Liver (tissue), 9 donors: Measurements from ENCODE around the gene ATIC. TPM values are rescaled to one million over a fixed set of nuclear protein-coding genes. Genes with fewer than 3 reads are reported as not detected.

Experiments
- DNase-seq: peaks from one replicate; pipeline ENCODE4 v3.0.0-alpha.2; 2017; ENCODE audit warnings: low spot score
- H3K27ac ChIP-seq, 2 donors: one replicate each; pipeline ENCODE4 v1.7.0; 2013; ENCODE audit warnings: inconsistent platforms in 2 of 2, low read length in 2 of 2, control low read depth in 1 of 2, low read depth in 1 of 2, mild to moderate bottlenecking in 1 of 2
- H3K27me3 ChIP-seq, 4 donors: one replicate each; pipeline versions ENCODE4 v1.6.1 to v1.7.0; 2013; ENCODE audit warnings: low read length in 3 of 4, inconsistent platforms in 1 of 4, mild to moderate bottlenecking in 1 of 4, moderate library complexity in 1 of 4; ENCODE audit not compliant: control insufficient read depth in 4 of 4, insufficient read depth in 4 of 4
- H3K36me3 ChIP-seq, 4 donors: one replicate each; pipeline versions ENCODE4 v1.6.1 to v1.7.0; 2013; ENCODE audit warnings: low read length in 3 of 4, mild to moderate bottlenecking in 3 of 4, low read depth in 1 of 4, moderate library complexity in 1 of 4; ENCODE audit not compliant: control insufficient read depth in 4 of 4, insufficient read depth in 3 of 4
- H3K4me1 ChIP-seq, 4 donors: one replicate each; pipeline versions ENCODE4 v1.6.1 to v1.7.0; 2013; ENCODE audit warnings: low read length in 3 of 4, mild to moderate bottlenecking in 3 of 4, moderate library complexity in 1 of 4; ENCODE audit not compliant: control insufficient read depth in 4 of 4, insufficient read depth in 4 of 4
- H3K4me3 ChIP-seq, 3 donors: one replicate each; pipeline versions ENCODE4 v1.6.1 to v1.7.0; 2013; ENCODE audit warnings: low read length in 3 of 3, control low read depth in 1 of 3, low read depth in 1 of 3, mild to moderate bottlenecking in 1 of 3
- H3K9ac ChIP-seq, 2 donors: one replicate each; pipeline ENCODE4 v1.7.0; 2013; ENCODE audit warnings: low read length in 2 of 2, mild to moderate bottlenecking in 2 of 2, moderate library complexity in 2 of 2, control low read depth in 1 of 2, low read depth in 1 of 2
- H3K9me3 ChIP-seq, 4 donors: one replicate each; pipeline versions ENCODE4 v1.6.1 to v1.7.0; 2013; ENCODE audit warnings: low read length in 3 of 4; ENCODE audit not compliant: control insufficient read depth in 4 of 4
- ATF3 ChIP-seq: IDR thresholded peaks from 2 replicates; pipeline ENCODE4 v1.6.1; 2016; ENCODE audit warnings: antibody characterized with exemption
- CTCF ChIP-seq: fragments of 150-350 bp; IDR thresholded peaks from 2 replicates; pipeline ENCODE4 v1.5.1; 2017; ENCODE audit warnings: improper control_type of control experiment, low read depth, low read length; ENCODE audit not compliant: missing input control
- EGR1 ChIP-seq, 2 donors: IDR thresholded peaks; 2 replicates each; pipeline ENCODE4 v1.6.1; 2016 to 2018; ENCODE audit warnings: antibody characterized with exemption in 2 of 2, low read depth in 2 of 2
- FOXA1 ChIP-seq: IDR thresholded peaks from 2 replicates; pipeline ENCODE4 v1.6.1; 2016; ENCODE audit warnings: antibody characterized with exemption
- FOXA2 ChIP-seq: IDR thresholded peaks from 2 replicates; pipeline ENCODE4 v1.6.1; 2016; ENCODE audit warnings: antibody characterized with exemption
- GABPA ChIP-seq, 2 donors: IDR thresholded peaks in 1 of 2; conservative IDR thresholded peaks in 1 of 2; 2 replicates each; pipeline ENCODE4 v1.6.1; 2016; ENCODE audit warnings: antibody characterized with exemption in 2 of 2, mild to moderate bottlenecking in 1 of 2, moderate library complexity in 1 of 2
- HNF4A ChIP-seq, 2 donors: conservative IDR thresholded peaks; 2 replicates each; pipeline ENCODE4 v1.6.1; 2016; ENCODE audit warnings: antibody characterized with exemption in 2 of 2, mild to moderate bottlenecking in 2 of 2
- HNF4G ChIP-seq: IDR thresholded peaks from 2 replicates; pipeline ENCODE4 v1.6.1; 2016; ENCODE audit warnings: antibody characterized with exemption
- JUND ChIP-seq, 2 donors: IDR thresholded peaks; 2 replicates each; pipeline ENCODE4 v1.6.1; 2016; ENCODE audit warnings: antibody characterized with exemption in 2 of 2
- NR2F2 ChIP-seq: IDR thresholded peaks from 2 replicates; pipeline ENCODE4 v1.6.1; 2016; ENCODE audit warnings: antibody characterized with exemption
- RXRA ChIP-seq, 2 donors: IDR thresholded peaks; 2 replicates each; pipeline ENCODE4 v1.6.1; 2017 to 2018; ENCODE audit warnings: antibody characterized with exemption in 2 of 2, mild to moderate bottlenecking in 1 of 2
- SP1 ChIP-seq: IDR thresholded peaks from 2 replicates; pipeline ENCODE4 v1.6.1; 2018; ENCODE audit warnings: antibody characterized with exemption, mild to moderate bottlenecking
- YY1 ChIP-seq: IDR thresholded peaks from 2 replicates; pipeline ENCODE4 v1.6.1; 2016; ENCODE audit warnings: antibody characterized with exemption, mild to moderate bottlenecking
- WGBS: extraction: QIAGEN DNeasy Blood & Tissue Kit; methylation state at CpG from one replicate; pipeline ENCODE4 v1.1.7; 2013; 5-methylcytosine and 5-hydroxymethylcytosine counted together
- polyA plus RNA-seq, 2 donors: library from polyadenylated mRNA; stranded (reverse) in 1 of 2; unstranded in 1 of 2; fragments of 200-250 nt in 1 of 2; fragments of >200 nt in 1 of 2; fragmentation: Nextera tagmentation in 1 of 2; extraction: Ambion mirVana in 1 of 2; gene quantifications; one replicate each; pipeline versions ENCODE4 v1.2.1 to v1.2.3, GENCODE V29; 2013 to 2015
- total RNA-seq, 2 donors: library from RNA; depleted of rRNA; stranded (reverse); fragments of >200 nt; gene quantifications; one replicate each; pipeline ENCODE4 v1.2.3, GENCODE V29; 2014
- TF ChIP-seq, protein P1 (sequence below): IDR thresholded peaks from 2 replicates; pipeline ENCODE4 v1.6.1; 2016; ENCODE audit warnings: antibody characterized with exemption
- TF ChIP-seq, protein P2 (sequence below): IDR thresholded peaks from 2 replicates; pipeline ENCODE4 v1.6.1; 2016; ENCODE audit warnings: antibody characterized with exemption, mild to moderate bottlenecking
- donor health status: healthy.
- donor health status: healthy.
- donor health status: healthy.
- donor health status: healthy.
- donor health status: healthy.

ATIC gene
- total and polyA plus RNA-seq, 4 donors, result 22.9 to 50.0 (median 36.0) TPM

DNA sequence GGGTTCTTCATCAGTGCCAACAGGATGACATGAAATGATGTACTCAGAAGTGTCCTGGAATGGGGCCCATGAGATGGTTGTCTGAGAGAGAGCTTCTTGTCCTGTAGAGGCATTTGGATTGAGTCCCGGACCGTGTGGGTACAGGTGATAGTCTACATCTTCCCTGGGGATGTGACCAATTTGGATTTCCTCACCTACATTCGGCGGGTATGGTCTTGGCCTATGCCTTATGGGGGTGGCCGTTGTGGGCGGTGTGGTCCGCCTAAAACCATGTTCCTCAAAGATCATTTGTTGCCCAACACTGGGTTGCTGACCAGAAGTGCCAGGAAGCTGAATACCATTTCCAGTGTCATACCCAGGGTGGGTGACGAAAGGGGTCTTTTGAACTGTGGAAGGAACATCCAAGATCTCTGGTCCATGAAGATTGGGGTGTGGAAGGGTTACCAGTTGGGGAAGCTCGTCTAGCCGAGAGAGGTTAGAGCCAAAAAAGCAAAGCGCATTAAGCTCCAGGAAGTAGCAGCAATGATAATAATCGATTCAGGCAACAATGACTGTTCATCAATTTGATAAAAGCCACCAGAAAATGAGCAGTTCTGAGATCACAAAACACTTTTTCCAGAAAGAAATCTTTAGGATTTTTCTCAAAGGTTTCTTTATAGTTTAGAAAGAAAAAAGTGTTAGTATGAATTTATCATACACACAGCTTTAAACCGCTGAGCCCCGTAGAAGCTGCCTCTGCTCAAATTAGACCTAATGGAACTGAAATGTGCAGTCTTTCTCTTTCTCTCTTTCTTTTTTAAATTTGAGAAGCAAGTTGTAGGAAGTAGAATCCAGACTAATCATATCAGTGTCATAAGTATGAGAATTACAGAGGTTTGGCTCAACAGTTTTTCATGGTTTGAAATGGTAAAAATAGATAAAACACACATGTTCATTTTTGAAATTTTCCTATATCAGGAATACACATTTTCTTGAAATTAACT lies 60.3 kb downstream of the ATIC start:
- no peaks in the 10 kb centered on the region for H3K27me3 ChIP-seq
- no peaks in the 10 kb centered on the region for H3K9me3 ChIP-seq
- TF ChIP-seq ATF3, result no peak
- no peak for TF ChIP-seq JUND (IDR thresholded peaks at IDR 0.05)
- no peak for TF ChIP-seq YY1
- WGBS, result 88% methylated on average over 14 of the region's 14 CpGs
- H3K36me3 ChIP-seq, result peaks cover 7 to 89% (median 83%) of the 10 kb centered on the region in 4 donors
- H3K4me1 ChIP-seq, result no peaks in the 10 kb centered on the region
- H3K9ac ChIP-seq, result no peak overlapping the region
- DNase-seq, result no peak
- no peak overlapping the region for H3K27ac ChIP-seq
- no peak overlapping the region for H3K4me3 ChIP-seq

- H3K9ac ChIP-seq, result no peak overlapping the region
- DNase-seq, result no peak
- no peaks in the 10 kb centered on the region for H3K27me3 ChIP-seq
- H3K9me3 ChIP-seq, result no peaks in the 10 kb centered on the region
- H3K4me1 ChIP-seq, result no peaks in the 10 kb centered on the region
- no peak overlapping the region for H3K4me3 ChIP-seq
- H3K27ac ChIP-seq, result no peak overlapping the region
- TF ChIP-seq FOXA1 (no peak), HNF4A (conservative IDR thresholded peaks at IDR 0.05) (no peak), HNF4G (no peak), RXRA (IDR thresholded peaks at IDR 0.05) (no peak), SP1 (no peak), YY1 (no peak)
- 91% methylated on average over 9 of the region's 9 CpGs for WGBS
- peaks cover 7 to 87% (median 81%) of the 10 kb centered on the region in 4 donors for H3K36me3 ChIP-seq
Observed at GRCh38 chr2:215372968-215373649, 61.2 kb downstream of the ATIC start.

DNA sequence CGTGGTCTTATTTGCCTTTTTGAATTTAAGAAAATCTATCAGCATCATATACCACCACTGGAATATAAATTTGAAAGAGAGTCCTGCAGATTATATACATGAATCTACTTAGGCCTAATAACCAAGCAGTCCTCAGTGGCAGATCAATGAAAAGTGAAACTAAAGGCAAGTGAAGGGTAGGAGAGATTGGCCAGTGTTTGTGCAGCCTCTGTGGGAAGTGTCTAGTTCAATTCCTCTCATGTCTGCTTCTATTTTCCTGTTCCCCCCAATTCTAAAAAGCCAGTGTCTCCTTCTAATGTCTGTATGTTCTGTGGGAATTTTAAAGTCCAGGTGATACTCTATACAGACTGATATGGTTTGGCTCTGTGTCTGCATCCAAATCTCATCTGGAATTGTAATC lies 62.1 kb downstream of the ATIC start:
- no peaks in the 10 kb centered on the region for H3K4me1 ChIP-seq
- no peaks in the 10 kb centered on the region for H3K9me3 ChIP-seq
- no peak overlapping the region for H3K9ac ChIP-seq
- H3K36me3 ChIP-seq, result peaks cover 9 to 89% (median 84%) of the 10 kb centered on the region in 4 donors
- H3K27me3 ChIP-seq, result no peaks in the 10 kb centered on the region
- H3K27ac ChIP-seq, result no peak overlapping the region
- no peak overlapping the region for H3K4me3 ChIP-seq
- no peak for TF ChIP-seq EGR1 (IDR thresholded peaks at IDR 0.05; ENCODE audit: low read depth in 2 of 2)
- no peak for TF ChIP-seq YY1
- TF ChIP-seq CTCF, result no peak
- no peak for TF ChIP-seq HNF4A (conservative IDR thresholded peaks at IDR 0.05)
- TF ChIP-seq, protein P1, sequence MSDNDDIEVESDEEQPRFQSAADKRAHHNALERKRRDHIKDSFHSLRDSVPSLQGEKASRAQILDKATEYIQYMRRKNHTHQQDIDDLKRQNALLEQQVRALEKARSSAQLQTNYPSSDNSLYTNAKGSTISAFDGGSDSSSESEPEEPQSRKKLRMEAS, result no peak
- TF ChIP-seq JUND (IDR thresholded peaks at IDR 0.05), result no peak
- TF ChIP-seq GABPA (IDR thresholded peaks at IDR 0.05 in 1 of 2, conservative IDR thresholded peaks at IDR 0.05 in 1 of 2), result no peak
- no peak for TF ChIP-seq RXRA (IDR thresholded peaks at IDR 0.05)
- TF ChIP-seq FOXA2, result no peak
- TF ChIP-seq, protein P2, sequence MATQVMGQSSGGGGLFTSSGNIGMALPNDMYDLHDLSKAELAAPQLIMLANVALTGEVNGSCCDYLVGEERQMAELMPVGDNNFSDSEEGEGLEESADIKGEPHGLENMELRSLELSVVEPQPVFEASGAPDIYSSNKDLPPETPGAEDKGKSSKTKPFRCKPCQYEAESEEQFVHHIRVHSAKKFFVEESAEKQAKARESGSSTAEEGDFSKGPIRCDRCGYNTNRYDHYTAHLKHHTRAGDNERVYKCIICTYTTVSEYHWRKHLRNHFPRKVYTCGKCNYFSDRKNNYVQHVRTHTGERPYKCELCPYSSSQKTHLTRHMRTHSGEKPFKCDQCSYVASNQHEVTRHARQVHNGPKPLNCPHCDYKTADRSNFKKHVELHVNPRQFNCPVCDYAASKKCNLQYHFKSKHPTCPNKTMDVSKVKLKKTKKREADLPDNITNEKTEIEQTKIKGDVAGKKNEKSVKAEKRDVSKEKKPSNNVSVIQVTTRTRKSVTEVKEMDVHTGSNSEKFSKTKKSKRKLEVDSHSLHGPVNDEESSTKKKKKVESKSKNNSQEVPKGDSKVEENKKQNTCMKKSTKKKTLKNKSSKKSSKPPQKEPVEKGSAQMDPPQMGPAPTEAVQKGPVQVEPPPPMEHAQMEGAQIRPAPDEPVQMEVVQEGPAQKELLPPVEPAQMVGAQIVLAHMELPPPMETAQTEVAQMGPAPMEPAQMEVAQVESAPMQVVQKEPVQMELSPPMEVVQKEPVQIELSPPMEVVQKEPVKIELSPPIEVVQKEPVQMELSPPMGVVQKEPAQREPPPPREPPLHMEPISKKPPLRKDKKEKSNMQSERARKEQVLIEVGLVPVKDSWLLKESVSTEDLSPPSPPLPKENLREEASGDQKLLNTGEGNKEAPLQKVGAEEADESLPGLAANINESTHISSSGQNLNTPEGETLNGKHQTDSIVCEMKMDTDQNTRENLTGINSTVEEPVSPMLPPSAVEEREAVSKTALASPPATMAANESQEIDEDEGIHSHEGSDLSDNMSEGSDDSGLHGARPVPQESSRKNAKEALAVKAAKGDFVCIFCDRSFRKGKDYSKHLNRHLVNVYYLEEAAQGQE, result no peak
- TF ChIP-seq NR2F2, result no peak
- TF ChIP-seq FOXA1, result no peak
- 68% methylated on average over 1 of the region's 1 CpG for WGBS
- DNase-seq, result no peak
